NCI-H510A treated with DMSO at 0.1 percent for 48 hours (cell line): ENCODE data around the gene OR14C36.
"Not testable (repeated sequence)": the region's sequence is repeated elsewhere in the genome, so short reads cannot be mapped to it uniquely, and the experiment has no call there.

Experiments used
- DNase-seq: peaks from one replicate; lab custom pipeline; 2025; lab: John Stamatoyannopoulos, UW

OR14C36 gene, protein sequence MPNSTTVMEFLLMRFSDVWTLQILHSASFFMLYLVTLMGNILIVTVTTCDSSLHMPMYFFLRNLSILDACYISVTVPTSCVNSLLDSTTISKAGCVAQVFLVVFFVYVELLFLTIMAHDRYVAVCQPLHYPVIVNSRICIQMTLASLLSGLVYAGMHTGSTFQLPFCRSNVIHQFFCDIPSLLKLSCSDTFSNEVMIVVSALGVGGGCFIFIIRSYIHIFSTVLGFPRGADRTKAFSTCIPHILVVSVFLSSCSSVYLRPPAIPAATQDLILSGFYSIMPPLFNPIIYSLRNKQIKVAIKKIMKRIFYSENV

DNA sequence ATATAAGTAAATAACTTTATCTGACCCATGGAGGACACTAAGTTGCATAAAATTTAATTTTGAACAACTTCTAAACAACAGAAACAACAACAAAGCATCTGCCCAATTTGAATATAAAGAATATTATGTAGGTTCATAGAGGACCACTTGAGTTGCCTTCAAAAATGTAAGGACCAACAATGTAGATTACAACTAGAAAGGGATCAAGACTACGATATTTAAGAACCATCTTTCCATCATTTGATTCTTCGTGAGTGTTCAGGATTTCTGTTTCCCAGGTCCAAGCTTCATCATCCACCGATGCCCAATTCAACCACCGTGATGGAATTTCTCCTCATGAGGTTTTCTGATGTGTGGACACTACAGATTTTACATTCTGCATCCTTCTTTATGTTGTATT, at the start of gene OR14C36:
Gene OR14C36, plus strand, starts transcription at position 301 of the 400 bp plus-strand sequence. Its CDS starts 0 bp downstream, at position 301.
- DNase-seq: no peak

GRCh38 chr1:248303324-248303723, 45.3 kb upstream of the OR14C36 start, which contains the start of gene OR2T12:
Gene OR2T12, minus strand, starts transcription at chr1:248303424. Its CDS starts 7,846 bp downstream, at chr1:248295578.
- DNase-seq: no peak

GRCh38 chr1:248305672-248306071, 42.9 kb upstream of the OR14C36 start:
- DNase-seq: not testable (repeated sequence)

DNA sequence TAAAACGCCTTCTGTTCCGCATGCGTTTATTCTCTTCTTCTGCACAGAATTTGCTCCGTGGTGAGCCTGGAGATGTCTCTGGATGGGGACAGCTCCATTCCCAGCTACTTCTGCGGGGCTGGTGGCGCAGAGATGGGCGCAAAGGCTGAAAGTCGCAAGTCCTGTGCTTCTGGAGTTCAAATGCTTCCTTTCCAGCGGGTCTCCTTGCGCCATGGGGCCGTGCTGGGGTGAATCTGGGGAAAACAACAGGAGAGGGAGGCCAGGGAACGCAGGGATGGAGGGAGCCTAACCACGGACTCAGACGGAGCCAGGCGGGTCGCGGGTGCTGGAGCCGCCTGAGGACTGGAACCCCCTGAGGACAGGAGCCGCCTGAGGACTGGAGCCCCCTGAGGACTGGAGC, 42.5 kb upstream of the OR14C36 start:
- DNase-seq: no peak

DNA sequence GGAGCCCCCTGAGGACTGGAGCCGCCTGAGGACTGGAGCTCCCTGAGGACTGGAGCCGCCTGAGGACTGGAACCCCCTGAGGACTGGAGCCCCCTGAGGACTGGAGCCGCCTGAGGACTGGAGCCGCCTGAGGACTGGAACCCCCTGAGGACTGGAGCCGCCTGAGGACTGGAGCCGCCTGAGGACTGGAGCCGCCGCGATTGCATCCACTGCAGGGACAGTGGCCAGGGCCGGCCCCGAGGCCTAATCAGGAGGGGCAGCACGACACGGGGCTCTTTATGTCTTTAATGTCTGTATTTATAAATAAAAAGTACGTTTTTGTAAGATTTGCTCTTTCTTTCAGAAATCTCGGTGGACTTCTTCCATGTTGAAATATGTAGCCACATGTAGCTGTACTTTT, 41.8 kb upstream of the OR14C36 start:
- DNase-seq: not testable (repeated sequence)

DNA sequence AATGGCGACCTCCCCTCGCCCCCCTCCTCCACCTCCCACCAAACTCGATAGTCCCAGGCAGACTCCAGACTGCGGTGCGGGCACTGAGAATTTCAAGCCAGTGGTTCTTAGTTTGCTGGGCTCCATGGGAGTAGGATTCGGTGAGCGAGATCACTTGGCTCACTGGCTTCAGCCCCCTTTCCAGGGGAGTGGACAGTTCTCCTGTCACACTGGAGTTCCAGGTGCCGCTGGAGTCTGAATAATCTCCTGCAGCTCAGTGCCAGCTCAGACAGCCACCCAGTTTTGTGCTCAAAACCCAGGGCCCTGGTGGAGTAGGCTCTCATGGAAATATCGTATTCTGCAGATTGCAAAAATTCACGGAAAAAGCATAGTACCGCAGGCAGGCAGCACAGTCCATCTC, 31.8 kb upstream of the OR14C36 start:
- no peak for DNase-seq

DNA sequence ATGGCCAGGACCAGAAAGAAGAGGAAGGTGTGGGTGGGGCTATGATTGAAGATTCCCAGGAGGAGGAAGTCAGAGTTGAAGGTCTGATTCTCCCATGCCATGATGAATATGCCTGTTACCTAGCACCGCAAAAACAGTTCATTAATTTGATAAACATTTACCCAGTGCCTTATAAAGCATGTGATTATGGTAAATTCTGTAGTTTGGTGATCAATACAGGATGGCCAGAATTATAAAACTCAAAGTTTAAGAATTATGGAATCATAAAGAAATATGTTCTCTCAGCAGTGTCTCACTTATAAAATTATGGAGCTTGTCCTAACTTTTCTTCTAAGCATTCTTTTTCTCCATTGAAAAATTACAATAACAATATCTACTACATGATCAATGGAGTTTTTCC, 24.1 kb upstream of the OR14C36 start, which contains the start of gene OR2M7:
Gene OR2M7, minus strand, starts transcription at position 101 of the 400 bp plus-strand sequence. Its CDS starts 0 bp downstream, at position 101.
- no peak for DNase-seq

GRCh38 chr1:248343451-248343850, 5.1 kb upstream of the OR14C36 start:
- DNase-seq: no peak

- no peak for DNase-seq
Observed at GRCh38 chr1:248359415-248359814, 10.8 kb downstream of the OR14C36 start.

DNA sequence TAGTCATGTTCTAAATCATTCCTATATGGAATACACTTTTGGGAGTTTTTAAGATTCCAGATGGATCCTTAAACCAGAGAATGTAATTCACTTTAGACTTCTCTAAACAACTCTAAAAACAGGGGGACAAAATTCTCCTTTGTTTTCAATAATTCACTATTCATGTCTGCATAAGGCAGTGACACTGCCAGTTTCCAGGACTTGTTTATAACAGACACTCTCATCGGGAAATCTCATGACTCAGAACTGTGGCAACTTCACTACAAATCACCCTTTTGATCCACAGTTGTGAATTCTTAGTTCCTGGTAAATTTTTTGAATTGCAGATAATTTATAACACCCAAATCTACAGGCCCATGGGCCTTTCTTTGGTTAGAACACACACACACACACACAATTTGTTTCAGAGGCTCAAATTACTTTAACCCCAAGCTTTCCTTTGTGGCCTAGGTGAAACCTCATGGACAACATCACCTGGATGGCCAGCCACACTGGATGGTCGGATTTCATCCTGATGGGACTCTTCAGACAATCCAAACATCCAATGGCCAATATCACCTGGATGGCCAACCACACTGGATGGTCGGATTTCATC, 12.6 kb downstream of the OR14C36 start, which contains the start of gene OR2T4:
Gene OR2T4, plus strand, starts transcription at position 545 of the 595 bp plus-strand sequence. Its CDS starts 0 bp downstream, at position 545.
- DNase-seq: no peak

DNA sequence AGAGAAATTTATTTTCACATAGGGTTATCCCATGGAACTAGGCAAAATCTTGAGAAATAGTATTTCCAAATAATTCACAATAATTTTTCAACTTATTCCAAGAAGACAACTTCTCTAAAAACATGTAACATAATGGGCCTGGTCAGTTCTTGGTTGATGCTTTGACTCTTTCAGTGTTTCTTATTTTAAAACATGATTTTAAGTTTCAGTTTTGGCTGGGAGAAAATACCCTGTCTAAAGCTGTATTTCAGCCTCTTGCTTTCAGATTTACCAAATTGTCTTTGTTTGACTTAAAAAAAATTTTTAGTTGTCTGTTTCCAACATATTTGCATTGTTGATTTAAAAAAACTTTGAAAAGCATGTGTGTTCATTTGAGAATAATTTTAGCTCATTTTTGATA, 18.0 kb downstream of the OR14C36 start:
- no peak for DNase-seq

GRCh38 chr1:248372394-248372793, 23.8 kb downstream of the OR14C36 start:
- no peak for DNase-seq

GRCh38 chr1:248373761-248374160, 25.2 kb downstream of the OR14C36 start:
- no peak for DNase-seq

GRCh38 chr1:248375446-248375845, 26.9 kb downstream of the OR14C36 start, which contains the start of gene OR2T6:
Gene OR2T6, plus strand, starts transcription at chr1:248375746. Its CDS starts 11,863 bp downstream, at chr1:248387609.
- DNase-seq: no peak

GRCh38 chr1:248376916-248377315, 28.3 kb downstream of the OR14C36 start:
- no peak for DNase-seq

- DNase-seq: no peak
Observed at GRCh38 chr1:248380854-248381253, 32.3 kb downstream of the OR14C36 start.

GRCh38 chr1:248388426-248388825, 39.9 kb downstream of the OR14C36 start:
- DNase-seq: no peak

DNA sequence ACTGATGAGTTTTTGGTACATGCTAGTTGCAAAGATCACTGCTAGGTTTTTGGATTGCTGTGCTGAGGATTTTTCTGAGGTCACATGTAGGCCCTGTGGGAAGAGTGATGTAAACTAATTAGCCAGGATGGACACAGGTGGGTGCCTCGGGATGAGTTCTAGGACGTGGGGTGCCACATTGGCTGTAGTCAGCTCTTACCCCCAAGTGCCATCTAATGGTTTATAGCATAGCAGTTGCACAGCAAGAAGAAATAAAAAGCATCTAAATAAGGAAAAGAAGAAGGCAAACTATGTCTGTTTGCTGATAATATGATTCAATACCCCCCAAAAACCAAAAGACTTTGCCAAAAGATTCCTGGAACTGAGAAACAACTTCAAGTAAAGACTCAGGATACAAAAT, 44.5 kb downstream of the OR14C36 start:
- DNase-seq: no peak
